Measurements from ENCODE around the gene PRUNE2.

- TF ChIP-seq CTCF (IDR thresholded peaks at IDR 0.05; ENCODE audit: borderline replicate concordance, extremely low read depth, low read length, poor library complexity, severe bottlenecking) (no peak), EZH2 (IDR thresholded peaks at IDR 0.05; ENCODE audit: borderline replicate concordance, low read depth, low read length, severe bottlenecking) (no peak)
Measured at GRCh38 chr9:76944011-76944410, 38.1 kb upstream of the PRUNE2 start.
